Kidney (tissue), 14 donors: ENCODE data around the gene NAV3. TPM values are rescaled to one million over a fixed set of nuclear protein-coding genes. Genes with fewer than 3 reads are reported as not detected.

Experiments
- DNase-seq, 5 donors: peaks; one replicate each; pipeline ENCODE4 v3.0.0-alpha.2; 2013 to 2020
- FAIRE-seq: peaks from 2 replicates; lab custom pipeline; 2012; peaks lifted over from hg19 to GRCh38; lab: Jason Lieb, UNC
- H3K27ac ChIP-seq, 2 donors: one replicate each; pipeline ENCODE4 v1.7.0; 2013; ENCODE audit warnings: low read depth in 2 of 2, low read length in 2 of 2, inconsistent platforms in 1 of 2
- H3K27me3 ChIP-seq: one replicate; pipeline ENCODE4 v1.7.1; 2013; ENCODE audit warnings: low read length, inconsistent platforms; ENCODE audit not compliant: control insufficient read depth, insufficient read depth
- H3K36me3 ChIP-seq, 3 donors: one replicate each; pipeline versions ENCODE4 v1.7.0 to v1.7.1; 2013; ENCODE audit warnings: low read length in 3 of 3, control low read depth in 1 of 3, inconsistent platforms in 1 of 3; ENCODE audit not compliant: insufficient read depth in 3 of 3, control insufficient read depth in 2 of 3
- H3K4me1 ChIP-seq, 3 donors: one replicate each; pipeline versions ENCODE4 v1.7.0 to v1.7.1; 2013; ENCODE audit warnings: low read length in 3 of 3, inconsistent platforms in 1 of 3, low read depth in 1 of 3; ENCODE audit not compliant: control insufficient read depth in 2 of 3, insufficient read depth in 2 of 3
- H3K4me3 ChIP-seq, 3 donors: one replicate each; pipeline versions ENCODE4 v1.7.0 to v1.8.1; 2013; ENCODE audit warnings: low read length in 3 of 3, control low read depth in 1 of 3, inconsistent platforms in 1 of 3
- H3K9ac ChIP-seq, 3 donors: one replicate each; pipeline versions ENCODE4 v1.7.0 to v1.7.1; 2013; ENCODE audit warnings: low read length in 3 of 3, control low read depth in 1 of 3, inconsistent platforms in 1 of 3
- H3K9me3 ChIP-seq, 3 donors: one replicate each; pipeline versions ENCODE4 v1.7.0 to v1.7.1; 2013; ENCODE audit warnings: low read length in 3 of 3, control low read depth in 1 of 3, inconsistent platforms in 1 of 3; ENCODE audit not compliant: control insufficient read depth in 2 of 3, insufficient read depth in 1 of 3
- CTCF ChIP-seq: IDR thresholded peaks from 3 replicates; pipeline ENCODE4 v1.5.1; 2012; ENCODE audit warnings: mild to moderate bottlenecking, moderate library complexity, borderline replicate concordance; ENCODE audit not compliant: insufficient read depth; ENCODE audit errors: extremely low read depth
- intact Hi-C: fragments of 100-400 bp; cut with DNase I; formaldehyde crosslinking; loops from one replicate; pipeline ENCODE4 v1.11.1; 2022
- polyA plus RNA-seq: library from polyadenylated mRNA; stranded (reverse); fragments of 350-450 nt; fragmentation: Illumina TruSeq; extraction: RNeasy Lipid Tissue Mini Kit (QIAGEN cat#74804); gene quantifications from one replicate; pipeline ENCODE4 v1.2.3, GENCODE V29; 2014; ENCODE audit warnings: low read depth, low replicate concordance; ENCODE audit not compliant: insufficient read depth
- total RNA-seq: library from RNA; stranded (reverse); fragmentation: NEBNext Ultra II Directional; extraction: Animal tissue kit (Norgen Biotek cat#: 25700); gene quantifications from one replicate; pipeline ENCODE4 v1.2.1, GENCODE V29; 2021
- donor health status: control.
- donor health status: control.
- donor health status: control.
- donor health status: control.
- donor health status: control.
- donor health status: DM: yes; HTN: yes; CAD: no.
- donor health status: Normal renal cell carcinoma (clear cell type).

NAV3 gene
- total and polyA plus RNA-seq, 2 donors from 2014 or later = 0.34 to 4.5 TPM

- TF ChIP-seq CTCF = no peak
- Histone ChIP-seq H3K9ac (no peak overlapping the region), H3K4me1 (no peaks in the 10 kb centered on the region), H3K9me3 (no peaks in the 10 kb centered on the region), H3K36me3 (no peaks in the 10 kb centered on the region), H3K27ac (no peak overlapping the region), H3K4me3 (no peak overlapping the region), H3K27me3 (no peaks in the 10 kb centered on the region)
- DNase-seq = no peak
- intact Hi-C loops = no loop called here
- no peak for FAIRE-seq
Measured at GRCh38 chr12:77943466-77943865, 112.8 kb downstream of the NAV3 start.

- FAIRE-seq (no peak), DNase-seq (no peak)
- Histone ChIP-seq H3K36me3 (no peaks in the 10 kb centered on the region), H3K27ac (no peak overlapping the region), H3K9me3 (no peaks in the 10 kb centered on the region), H3K4me1 (no peaks in the 10 kb centered on the region), H3K9ac (no peak overlapping the region), H3K4me3 (no peak overlapping the region), H3K27me3 (no peaks in the 10 kb centered on the region)
- no peak for TF ChIP-seq CTCF
- intact Hi-C loops = no loop called here
Measured at GRCh38 chr12:77946541-77947061, 115.9 kb downstream of the NAV3 start.

GRCh38 chr12:77947330-77947729, 116.6 kb downstream of the NAV3 start:
- Histone ChIP-seq H3K9me3 (no peaks in the 10 kb centered on the region), H3K9ac (no peak overlapping the region), H3K36me3 (no peaks in the 10 kb centered on the region), H3K27me3 (no peaks in the 10 kb centered on the region), H3K27ac (no peak overlapping the region), H3K4me1 (no peaks in the 10 kb centered on the region), H3K4me3 (no peak overlapping the region)
- DNase-seq (no peak), FAIRE-seq (peak; percentile 44)
- no peak for TF ChIP-seq CTCF
- intact Hi-C loops = no loop called here

- intact Hi-C loops = no loop called here
Measured at GRCh38 chr12:77947746-77948145, 117.1 kb downstream of the NAV3 start.

More at GRCh38 chr12:77947746-77948145, 117.1 kb downstream of the NAV3 start:
- Histone ChIP-seq H3K4me1 (no peaks in the 10 kb centered on the region), H3K9me3 (no peaks in the 10 kb centered on the region), H3K27me3 (no peaks in the 10 kb centered on the region), H3K27ac (no peak overlapping the region), H3K36me3 (no peaks in the 10 kb centered on the region), H3K4me3 (no peak overlapping the region), H3K9ac (no peak overlapping the region)
- no peak for TF ChIP-seq CTCF
- FAIRE-seq = no peak
- no peak for DNase-seq
